Transverse colon (tissue), 4 donors: Measurements from ENCODE around the gene FBXO41. TPM values are rescaled to one million over a fixed set of nuclear protein-coding genes. Genes with fewer than 3 reads are reported as not detected.
A peak's percentile ranks its signal among the peaks of the same experiment; 100 is the strongest.

ENCODE experiments used
- DNase-seq: peaks from one replicate; pipeline ENCODE4 v3.0.0-alpha.2; 2019
- H3K27ac ChIP-seq, 4 donors: fragments of 200-600 bp; sonication (generic); 2 replicates each; pipeline ENCODE4 v1.5.1; 2016 to 2018; ENCODE audit warnings: inconsistent platforms in 4 of 4
- H3K27me3 ChIP-seq: fragments of 200-600 bp; sonication (generic); 2 replicates; pipeline ENCODE4 v1.5.1; 2017; ENCODE audit warnings: inconsistent platforms
- H3K36me3 ChIP-seq, 4 donors: fragments of 200-600 bp; sonication (generic); 2 replicates each; pipeline ENCODE4 v1.5.1; 2017 to 2019; ENCODE audit warnings: inconsistent platforms in 4 of 4
- H3K4me1 ChIP-seq, 4 donors: fragments of 200-600 bp; sonication (generic); 2 replicates each; pipeline ENCODE4 v1.5.1; 2017 to 2020; ENCODE audit warnings: inconsistent platforms in 4 of 4
- H3K4me3 ChIP-seq, 4 donors: fragments of 200-600 bp; sonication (generic); 1 replicate in 1 of 4; 2 replicates in 3 of 4; pipeline versions ENCODE4 v1.5.1 to v1.6.1; 2017 to 2019; ENCODE audit warnings: inconsistent platforms in 4 of 4
- H3K9me3 ChIP-seq, 2 donors: fragments of 200-600 bp; sonication (generic); 2 replicates each; pipeline ENCODE4 v1.5.1; 2017 to 2019; ENCODE audit warnings: inconsistent platforms in 2 of 2
- EP300 ChIP-seq: sonication (generic); formaldehyde crosslinking; IDR thresholded peaks from one replicate; pipeline ENCODE4 v1.6.1; 2017; ENCODE audit warnings: antibody characterized with exemption, low read depth
- POLR2A ChIP-seq: fragments of 450-650 bp; IDR thresholded peaks from one replicate; pipeline ENCODE4 v1.6.1; 2016; ENCODE audit warnings: antibody characterized with exemption, mild to moderate bottlenecking, moderate library complexity
- POLR2AphosphoS5 ChIP-seq, 3 donors: sonication (generic); formaldehyde crosslinking; IDR thresholded peaks; one replicate each; pipeline ENCODE4 v1.6.1; 2016; ENCODE audit warnings: antibody characterized with exemption in 3 of 3
- WGBS, 2 donors: methylation state at CpG; one replicate each; pipeline ENCODE4 v1.1.5; 2018; ENCODE audit warnings: low coverage in 1 of 2; 5-methylcytosine and 5-hydroxymethylcytosine counted together
- in situ Hi-C, 4 donors: fragments of 200-750 bp; cut with MboI; loops; one replicate each; pipeline versions ENCODE4 v1.15.0 to v1.15.1; 2017; ENCODE audit warnings: low sequenced_read_pairs in 3 of 4, low pct_ligation_motif_present in 1 of 4, low pct_unique_long_range_greater_than_20kb in 1 of 4
- intact Hi-C: fragments of 100-400 bp; cut with DNase I; formaldehyde crosslinking; loops from one replicate; pipeline ENCODE4 v1.15.1; 2023; ENCODE audit warnings: low total_unique reads
- total RNA-seq, 4 donors: library from RNA; depleted of rRNA; stranded (reverse); fragments of >200 nt; gene quantifications; one replicate each; pipeline ENCODE4 v1.1.0, GENCODE V29; 2016
- TF ChIP-seq, protein P1 (sequence below), 5 experiments: fragments of 200-600 bp in 3 of 5; fragments of 450-650 bp in 2 of 5; sonication (generic) in 3 of 5; IDR thresholded peaks; 1 replicate in 2 of 5; 2 replicates in 3 of 5; pipeline ENCODE4 v1.5.1; 2016 to 2017; ENCODE audit warnings: antibody characterized with exemption in 5 of 5, inconsistent platforms in 3 of 5, mild to moderate bottlenecking in 2 of 5, moderate library complexity in 1 of 5

The FBXO41 gene
- total RNA-seq, 4 donors from 2014 or later: 1.4 to 10.0 (median 5.7) TPM

- in situ Hi-C loops (no loop called here), intact Hi-C loops (no loop called here)
- Histone ChIP-seq H3K4me3 (no peak overlapping the region), H3K4me1 (no peaks in the 10 kb centered on the region), H3K27ac (no peak overlapping the region), H3K9me3 (no peaks in the 10 kb centered on the region), H3K27me3 (no peaks in the 10 kb centered on the region), H3K36me3 (no peaks in the 10 kb centered on the region)
- no peak for DNase-seq
- WGBS, 2 donors: 90 to 91% methylated on average over 4 of the region's 4 CpGs
- no peak for TF ChIP-seq POLR2A
- TF ChIP-seq, protein P1, sequence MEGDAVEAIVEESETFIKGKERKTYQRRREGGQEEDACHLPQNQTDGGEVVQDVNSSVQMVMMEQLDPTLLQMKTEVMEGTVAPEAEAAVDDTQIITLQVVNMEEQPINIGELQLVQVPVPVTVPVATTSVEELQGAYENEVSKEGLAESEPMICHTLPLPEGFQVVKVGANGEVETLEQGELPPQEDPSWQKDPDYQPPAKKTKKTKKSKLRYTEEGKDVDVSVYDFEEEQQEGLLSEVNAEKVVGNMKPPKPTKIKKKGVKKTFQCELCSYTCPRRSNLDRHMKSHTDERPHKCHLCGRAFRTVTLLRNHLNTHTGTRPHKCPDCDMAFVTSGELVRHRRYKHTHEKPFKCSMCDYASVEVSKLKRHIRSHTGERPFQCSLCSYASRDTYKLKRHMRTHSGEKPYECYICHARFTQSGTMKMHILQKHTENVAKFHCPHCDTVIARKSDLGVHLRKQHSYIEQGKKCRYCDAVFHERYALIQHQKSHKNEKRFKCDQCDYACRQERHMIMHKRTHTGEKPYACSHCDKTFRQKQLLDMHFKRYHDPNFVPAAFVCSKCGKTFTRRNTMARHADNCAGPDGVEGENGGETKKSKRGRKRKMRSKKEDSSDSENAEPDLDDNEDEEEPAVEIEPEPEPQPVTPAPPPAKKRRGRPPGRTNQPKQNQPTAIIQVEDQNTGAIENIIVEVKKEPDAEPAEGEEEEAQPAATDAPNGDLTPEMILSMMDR (IDR thresholded peaks at IDR 0.05): no peak
- no peak for TF ChIP-seq EP300
- no peak for TF ChIP-seq POLR2AphosphoS5 (IDR thresholded peaks at IDR 0.05)
These were observed 22.1 kb downstream of the FBXO41 start for GRCh38 chr2:73262108-73262651.

DNA sequence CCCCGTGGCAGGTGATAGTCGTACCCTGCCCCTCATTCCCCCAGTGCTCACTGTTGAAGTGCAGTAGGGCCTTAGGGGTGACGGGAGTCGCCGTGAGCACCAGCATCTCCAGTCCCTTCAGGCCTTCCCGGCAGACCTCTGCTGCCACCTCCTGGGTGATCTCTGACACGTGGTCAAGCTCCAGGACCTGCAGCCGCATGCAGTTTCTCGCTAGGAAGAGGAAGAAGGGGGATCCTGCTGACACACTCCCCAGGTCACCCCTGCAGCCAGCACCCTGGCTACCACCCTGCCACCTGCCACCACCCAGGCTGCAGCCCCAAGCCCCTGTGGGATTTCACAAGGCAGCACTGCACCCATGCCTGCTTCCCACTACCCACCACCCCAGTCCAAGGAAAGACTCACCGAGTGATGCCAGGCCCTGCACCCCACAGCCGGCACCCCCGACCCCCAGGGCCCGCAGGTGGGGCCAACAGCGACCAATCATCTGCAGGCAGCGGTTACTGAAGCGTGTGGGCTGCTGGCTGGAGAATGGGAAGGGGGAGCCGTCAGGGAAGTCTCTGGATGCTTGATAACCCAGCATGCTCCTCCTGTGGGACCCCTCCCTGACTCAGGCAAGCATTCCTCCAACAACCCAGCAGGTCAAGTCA is 23.8 kb downstream of the FBXO41 start:
- Histone ChIP-seq H3K27ac (no peak overlapping the region), H3K27me3 (no peaks in the 10 kb centered on the region), H3K4me1 (no peaks in the 10 kb centered on the region), H3K36me3 (no peaks in the 10 kb centered on the region), H3K4me3 (no peak overlapping the region), H3K9me3 (no peaks in the 10 kb centered on the region)
- WGBS, 2 donors: 56% methylated on average over 17 of the region's 17 CpGs; no CpG with 5 or more reads in 1 of the 2 donors
- TF ChIP-seq POLR2A (no peak), EP300 (no peak), POLR2AphosphoS5 (IDR thresholded peaks at IDR 0.05) (no peak)
- TF ChIP-seq, protein P1 (IDR thresholded peaks at IDR 0.05): peak in 2 of 5 experiments; percentile 20 to 27
- peak; percentile 22 for DNase-seq
- in situ Hi-C loops: no loop called here
- intact Hi-C loops: no loop called here

DNA sequence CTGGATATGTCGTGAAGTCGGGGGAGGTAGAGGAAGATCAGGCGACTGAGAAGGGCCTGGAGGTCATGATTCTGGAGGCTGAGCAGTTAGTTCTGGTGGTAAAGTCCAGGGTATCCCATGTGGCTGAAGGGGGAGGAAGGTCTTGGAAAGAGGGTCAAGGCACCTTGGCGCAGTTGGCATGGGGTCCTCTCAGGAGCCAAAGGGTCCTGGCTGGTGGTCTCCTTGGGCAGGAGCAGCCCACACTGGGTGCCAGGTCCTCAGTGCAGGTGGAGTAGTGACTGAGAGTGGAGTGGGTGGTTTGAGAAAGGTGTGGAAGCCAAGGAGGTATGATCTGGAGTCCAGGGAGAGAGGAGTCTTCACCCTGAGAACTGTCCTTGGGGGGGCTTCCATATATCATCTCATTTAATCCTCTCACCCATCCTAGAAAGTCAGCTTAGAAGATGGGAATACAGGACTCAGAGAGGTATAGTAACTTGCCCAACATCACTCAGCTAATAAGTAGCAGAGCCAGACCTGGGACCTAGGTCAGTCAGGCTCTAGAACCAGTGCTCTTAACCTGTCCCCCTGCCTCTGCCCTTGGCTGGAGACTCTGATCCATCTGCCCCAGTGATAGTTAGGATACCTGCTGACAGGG is 24.5 kb downstream of the FBXO41 start:
- in situ Hi-C loops: no loop called here
- no peaks in the 10 kb centered on the region for H3K4me1 ChIP-seq
- TF ChIP-seq POLR2A (no peak), EP300 (no peak), POLR2AphosphoS5 (IDR thresholded peaks at IDR 0.05) (no peak)
- TF ChIP-seq, protein P1 (IDR thresholded peaks at IDR 0.05): no peak
- DNase-seq: no peak
- no peak overlapping the region for H3K27ac ChIP-seq
- H3K36me3 ChIP-seq: no peaks in the 10 kb centered on the region
- no peak overlapping the region for H3K4me3 ChIP-seq
- H3K27me3 ChIP-seq: no peaks in the 10 kb centered on the region
- intact Hi-C loops: no loop called here
- 68% methylated on average over 4 of the region's 4 CpGs; no CpG with 5 or more reads in 1 of the 2 donors for WGBS, 2 donors
- H3K9me3 ChIP-seq: no peaks in the 10 kb centered on the region

- no peaks in the 10 kb centered on the region for H3K9me3 ChIP-seq
- H3K4me3 ChIP-seq: no peak overlapping the region
- WGBS, 2 donors: 93 to 100% methylated on average over 1 to 8 of the region's 8 CpGs
- in situ Hi-C loops: no loop called here
- intact Hi-C loops: no loop called here
- H3K27ac ChIP-seq: no peak overlapping the region
- H3K4me1 ChIP-seq: no peaks in the 10 kb centered on the region
- DNase-seq: no peak
- no peak for TF ChIP-seq POLR2AphosphoS5 (IDR thresholded peaks at IDR 0.05)
- TF ChIP-seq, protein P1 (IDR thresholded peaks at IDR 0.05): no peak
- no peak for TF ChIP-seq EP300
- no peak for TF ChIP-seq POLR2A
- no peaks in the 10 kb centered on the region for H3K27me3 ChIP-seq
- no peaks in the 10 kb centered on the region for H3K36me3 ChIP-seq
These were observed 25.0 kb downstream of the FBXO41 start for GRCh38 chr2:73259276-73259675.
